ENCODE measurements around the gene LTBP2.
A peak's percentile ranks its signal among the peaks of the same experiment; 100 is the strongest.

Gene LTBP2

DNA sequence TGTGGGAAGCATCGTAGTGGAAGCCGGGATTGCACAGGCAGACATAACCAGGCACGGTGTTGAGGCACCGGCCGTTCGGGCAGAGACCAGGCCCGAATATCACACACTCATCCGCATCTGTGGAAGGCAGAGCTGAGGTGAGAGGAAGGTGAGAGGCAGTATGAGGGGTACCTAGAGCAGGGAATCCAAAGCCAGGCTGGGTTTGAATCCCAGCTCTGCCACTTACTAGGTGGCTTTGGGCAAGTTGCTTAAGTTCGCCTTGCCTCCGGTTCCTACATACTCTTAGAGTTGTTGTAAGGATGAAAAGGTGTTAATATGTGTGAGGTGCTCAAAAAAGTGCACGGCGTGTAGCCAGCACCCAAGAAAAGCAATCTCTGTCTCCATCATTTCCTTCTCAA is 108.1 kb downstream of the LTBP2 start:
- DNase-seq, result no peak

DNA sequence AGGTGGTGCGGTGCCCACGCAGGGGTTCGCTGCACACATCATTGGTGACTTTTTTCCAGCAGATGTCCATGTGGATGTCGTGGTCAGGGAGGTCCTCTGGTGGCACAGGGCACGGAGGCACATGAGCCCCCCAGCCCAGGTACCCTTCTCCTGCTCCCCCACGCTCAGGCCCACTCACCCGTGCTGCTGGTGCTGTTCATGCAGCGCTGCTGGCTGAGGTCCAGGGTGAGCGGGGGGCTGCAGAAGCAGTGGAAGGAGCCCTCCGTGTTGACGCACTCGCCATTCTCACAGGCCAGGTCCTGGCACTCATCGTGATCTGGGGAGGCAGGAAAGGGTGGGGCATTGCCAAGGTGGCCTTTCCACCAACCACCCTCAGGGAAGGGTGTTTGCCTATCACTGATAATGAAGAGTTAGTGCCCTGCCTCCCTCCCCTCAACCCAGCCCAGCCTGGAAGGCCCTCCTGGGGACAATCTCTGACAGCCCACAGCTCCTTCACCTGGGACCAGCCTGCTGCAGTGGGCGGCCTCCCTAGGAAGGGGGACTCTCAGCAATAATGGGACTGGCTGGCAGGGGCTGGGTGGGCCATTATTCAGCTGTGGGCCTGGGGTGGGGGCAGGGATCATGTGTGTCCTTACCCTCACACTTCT is 108.6 kb downstream of the LTBP2 start:
- no peak for DNase-seq

DNA sequence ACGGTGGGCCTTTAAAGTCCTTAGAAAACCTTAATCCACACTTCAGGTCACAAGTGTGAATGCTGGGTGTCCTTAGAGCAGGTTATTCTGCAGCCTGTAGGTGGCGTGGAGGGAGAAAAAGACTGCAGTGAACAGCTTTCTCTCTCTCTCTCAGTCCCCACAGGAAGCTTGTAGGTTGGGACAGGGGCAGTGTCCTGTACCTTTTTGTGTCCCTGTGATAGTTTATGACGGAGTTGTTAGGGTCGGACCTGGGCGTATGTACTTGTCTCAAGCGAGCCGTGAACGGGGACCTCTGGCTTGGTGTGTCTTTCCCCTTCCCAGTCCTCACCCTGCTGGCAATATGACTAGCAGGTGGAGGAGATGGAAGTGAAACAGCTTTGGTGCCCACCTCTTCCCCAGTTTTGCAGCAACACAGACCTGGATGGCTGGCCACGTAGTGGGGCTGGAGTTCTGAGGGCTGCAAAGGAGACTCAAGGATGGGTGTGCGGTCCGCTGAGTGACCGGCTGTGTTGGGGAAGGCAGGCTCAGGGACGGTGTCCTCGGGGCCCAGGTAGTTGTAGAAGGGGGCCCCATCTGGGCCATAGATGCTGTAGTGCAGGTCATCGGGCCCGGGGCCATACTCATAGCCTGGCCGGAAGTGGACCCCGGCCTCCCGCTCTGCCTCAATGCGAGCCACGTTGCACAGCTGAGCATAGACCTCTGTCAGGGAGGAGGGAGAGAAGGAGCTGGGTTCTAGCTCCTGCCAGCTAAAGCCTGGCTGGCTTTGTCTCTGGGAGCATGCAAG is 109.6 kb downstream of the LTBP2 start:
- peak; percentile 10 to 47 for DNase-seq

DNA sequence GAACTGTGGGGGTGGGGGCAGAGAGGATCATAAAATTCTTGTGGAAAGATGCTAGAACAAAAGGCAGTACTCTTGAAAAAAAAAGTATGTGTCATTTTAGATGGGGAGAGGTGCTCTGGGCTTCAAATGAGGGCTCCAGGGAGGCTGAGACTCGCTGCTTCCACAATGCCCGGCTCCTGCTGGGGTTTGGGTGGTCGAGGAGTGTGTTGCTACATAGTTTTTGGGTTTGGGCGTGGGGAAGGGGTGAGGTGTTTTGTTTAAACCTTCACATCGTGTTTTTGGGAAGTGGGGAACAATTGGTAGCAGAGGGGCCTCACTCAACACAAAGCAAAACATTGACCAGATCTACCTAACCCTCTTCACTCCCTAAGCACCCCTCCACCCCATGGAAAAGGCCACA is 110.3 kb downstream of the LTBP2 start:
- no peak for DNase-seq

DNA sequence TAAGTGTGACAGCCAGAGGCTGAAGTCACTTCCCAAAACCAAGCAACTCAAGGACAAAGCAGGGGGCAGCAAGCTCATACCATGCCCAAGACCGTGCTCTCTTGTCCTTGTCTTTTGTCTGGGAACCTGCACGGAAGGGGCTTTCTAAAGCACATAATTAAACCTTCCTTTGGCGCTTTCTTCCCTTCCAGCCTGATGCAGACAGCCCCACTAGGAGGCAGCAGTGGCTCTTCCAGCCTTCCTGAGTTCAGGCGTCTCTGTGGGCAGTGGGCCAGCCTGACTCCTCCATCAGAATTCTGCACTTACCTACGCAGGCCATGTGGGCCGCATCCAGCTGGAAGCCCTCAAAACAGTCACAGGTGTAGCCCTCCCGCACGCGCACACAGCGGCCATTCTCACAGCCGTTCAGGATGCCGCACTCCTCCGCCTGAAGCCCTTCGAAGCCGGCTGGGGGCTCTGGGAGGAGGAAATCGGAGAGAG is 110.9 kb downstream of the LTBP2 start:
- DNase-seq, result peak; percentile 62 to 85

DNA sequence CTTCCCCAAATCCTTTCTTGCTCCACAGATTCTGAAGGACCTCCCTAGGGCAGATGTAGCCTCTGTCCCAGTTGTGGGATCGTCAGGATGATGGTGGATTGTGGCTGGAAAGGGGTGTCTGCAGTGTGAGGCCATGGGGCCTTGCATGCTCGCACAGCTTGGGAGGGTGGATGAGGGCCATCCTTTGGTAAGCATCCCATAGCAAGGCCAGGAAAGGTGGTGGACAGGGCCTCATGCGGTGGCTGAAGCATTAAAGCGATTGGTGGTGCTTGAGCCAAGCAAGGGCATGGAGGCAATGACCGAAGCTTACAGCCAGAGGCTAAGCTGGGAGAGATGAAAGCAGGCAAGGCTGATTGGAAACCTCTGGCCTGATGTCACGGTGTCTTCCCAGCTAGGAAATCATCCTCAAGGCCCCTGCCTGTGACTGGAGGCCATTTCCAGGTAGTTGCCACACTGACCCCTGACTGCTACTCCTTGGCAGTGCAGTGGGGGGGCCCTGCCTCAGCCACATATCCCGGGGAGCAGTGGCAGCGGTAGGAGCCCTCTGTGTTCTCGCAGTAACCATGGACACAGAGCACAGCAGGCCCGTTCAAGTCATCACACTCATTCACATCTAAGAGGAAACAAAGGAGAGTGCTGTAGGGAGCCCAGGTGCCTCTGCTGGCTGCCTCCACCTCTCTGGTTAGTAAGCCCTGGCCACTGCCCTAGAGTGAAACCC is 111.5 kb downstream of the LTBP2 start:
- no peak for DNase-seq

DNA sequence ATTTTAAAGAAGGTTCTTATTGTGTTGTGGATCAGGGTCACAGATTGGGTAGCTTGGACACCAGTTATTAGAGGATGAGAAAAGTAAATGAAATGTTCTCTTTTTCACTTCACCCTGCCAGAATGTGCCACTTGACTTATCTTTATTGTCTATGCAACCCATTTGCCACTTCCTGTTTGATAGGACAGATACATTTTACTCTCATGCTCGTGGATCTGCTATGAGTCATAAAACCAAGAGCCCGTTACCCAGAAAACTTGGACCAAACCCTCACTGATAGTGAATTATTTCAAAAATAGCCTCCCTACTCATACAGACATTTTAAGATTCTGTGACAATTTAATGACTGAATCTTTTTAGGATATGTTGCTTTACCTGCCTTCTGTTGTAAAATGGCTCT is 116.7 kb downstream of the LTBP2 start:
- DNase-seq, result no peak

DNA sequence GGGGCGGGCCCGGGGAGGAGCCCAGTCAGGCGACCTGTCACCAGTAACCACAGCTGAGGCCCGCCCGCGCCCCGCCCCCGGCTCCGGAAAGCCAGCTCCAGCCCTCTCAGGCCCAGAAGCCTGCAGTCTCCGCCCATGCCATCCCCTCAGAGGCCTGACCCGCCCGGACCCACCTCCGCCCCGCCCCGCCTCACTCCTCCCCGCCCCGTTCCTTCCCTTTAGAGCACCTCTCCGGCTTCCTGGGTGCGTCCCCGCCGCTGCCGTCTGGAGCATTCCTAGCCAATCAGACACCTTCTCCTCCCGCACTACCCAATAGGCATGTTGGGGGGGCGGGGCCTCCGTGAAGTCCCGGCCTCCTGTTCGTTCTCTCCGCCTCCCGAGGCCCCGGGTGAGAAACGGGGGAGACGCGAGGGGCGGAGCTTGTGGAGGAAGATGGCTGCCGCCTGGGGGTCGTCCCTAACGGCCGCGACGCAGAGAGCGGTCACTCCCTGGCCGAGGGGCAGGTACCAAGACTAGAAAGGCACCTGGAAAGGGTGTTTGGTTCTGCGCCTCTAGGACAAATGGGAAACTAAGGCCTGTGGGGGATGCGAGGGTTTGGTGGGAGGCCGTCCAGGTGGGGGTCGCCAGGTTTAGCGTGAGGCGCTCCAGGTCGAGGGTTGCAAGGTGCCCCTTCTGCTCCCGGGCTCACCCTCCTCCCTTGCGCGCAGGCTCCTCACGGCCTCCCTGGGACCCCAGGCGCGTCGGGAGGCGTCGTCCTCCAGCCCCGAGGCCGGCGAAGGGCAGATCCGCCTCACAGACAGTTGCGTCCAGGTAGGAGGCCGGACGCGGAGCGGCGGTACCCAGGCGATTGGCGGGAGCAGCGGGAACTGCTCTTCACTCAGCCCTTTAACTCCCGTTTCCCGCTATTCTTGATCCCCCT is 118.4 kb downstream of the LTBP2 start, which contains the start of gene ISCA2:
Gene ISCA2 (plus strand): TSS at position 423 of the 919 bp plus-strand sequence. CDS start 10 bp downstream, at position 433.
- peak; percentile 99 for DNase-seq

DNA sequence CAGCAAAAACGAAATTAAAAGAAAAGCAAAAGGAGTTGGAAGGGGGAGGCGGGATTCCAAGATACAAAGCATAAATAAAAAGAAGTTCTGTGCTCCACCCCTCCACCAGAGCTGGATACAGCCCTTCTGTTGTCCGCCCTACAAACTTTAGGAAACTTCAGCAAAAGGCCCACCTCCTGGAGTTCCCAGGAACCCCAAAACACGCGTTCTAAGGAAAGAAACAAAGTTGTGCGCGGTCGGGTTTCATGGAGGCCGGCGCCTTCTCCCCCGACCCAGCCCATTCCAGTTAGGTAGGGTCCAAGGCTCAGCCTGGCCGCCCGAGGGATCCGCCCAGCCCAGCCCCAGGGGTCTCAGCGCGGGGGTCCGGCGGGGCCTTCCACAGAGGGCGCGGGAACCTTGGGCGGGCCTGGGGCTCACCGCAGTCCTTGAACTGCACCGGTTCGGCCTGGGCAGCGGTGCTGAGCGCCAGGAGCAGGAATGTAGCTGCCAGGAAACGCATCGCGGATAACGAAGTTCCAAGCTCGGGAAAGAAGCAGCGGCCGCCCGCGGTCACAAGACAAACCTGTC is 119.2 kb downstream of the LTBP2 start, which contains the start of gene NPC2:
Gene NPC2 (minus strand): TSS at position 530 of the 567 bp plus-strand sequence. CDS start 31 bp downstream, at position 499.
- DNase-seq, result no peak

DNA sequence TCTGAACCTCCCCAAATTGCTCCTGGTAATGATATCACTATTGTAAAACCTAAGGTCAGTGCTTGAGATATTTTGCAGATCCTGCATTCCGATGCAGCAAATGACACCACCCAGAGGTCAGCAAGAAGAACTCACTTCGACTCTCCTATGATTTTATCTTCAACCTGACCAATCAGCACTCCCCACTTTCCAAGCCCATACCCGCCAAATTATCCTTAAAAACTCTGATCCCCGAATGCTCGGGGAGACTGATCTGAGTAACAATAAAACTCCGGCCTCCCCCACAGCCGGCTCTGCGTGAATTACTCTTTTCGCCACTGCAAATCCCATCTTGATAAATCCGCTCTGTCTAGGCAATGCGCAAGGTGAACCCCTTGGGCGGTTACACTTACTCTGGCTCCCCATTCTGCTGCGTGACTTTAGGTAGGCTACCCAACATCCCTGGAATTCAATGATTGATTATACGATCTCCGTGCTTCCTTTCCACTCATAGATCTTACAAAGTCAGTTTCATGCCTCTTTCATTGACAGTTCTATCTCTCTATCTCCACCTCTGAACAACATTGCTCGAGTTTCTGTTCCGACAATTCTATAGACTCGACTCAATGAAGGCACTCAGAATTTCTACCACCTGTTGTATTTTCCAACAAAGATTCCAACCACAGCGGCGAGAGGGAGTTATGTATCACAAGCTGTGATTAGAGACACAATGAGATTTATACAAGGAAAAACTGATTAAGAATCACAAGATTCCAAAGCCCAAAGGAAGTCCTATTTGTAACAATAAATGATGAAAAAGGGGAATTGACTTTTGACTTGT is 119.9 kb downstream of the LTBP2 start:
- DNase-seq, result peak in 1 of 2 experiments; percentile 39

DNA sequence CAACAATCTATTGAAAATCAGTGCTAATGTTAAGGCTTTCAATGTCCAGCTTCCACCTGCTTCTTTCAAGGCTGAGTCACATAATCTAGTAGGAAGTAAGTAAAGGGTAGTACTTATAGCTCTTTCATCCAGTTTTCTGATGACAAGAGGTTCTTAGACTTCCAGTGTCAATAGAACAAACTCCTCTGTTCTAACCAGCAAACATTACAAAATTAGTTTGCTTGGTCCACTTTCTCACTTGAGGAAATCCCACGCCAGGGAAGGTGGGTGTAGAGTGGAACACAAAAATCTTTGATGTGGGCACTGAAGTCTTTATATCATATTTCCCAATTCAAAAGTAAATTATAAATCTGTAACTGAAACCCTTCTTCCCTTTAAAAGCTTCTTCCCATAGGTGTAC is 121.6 kb downstream of the LTBP2 start:
- DNase-seq, result no peak

DNA sequence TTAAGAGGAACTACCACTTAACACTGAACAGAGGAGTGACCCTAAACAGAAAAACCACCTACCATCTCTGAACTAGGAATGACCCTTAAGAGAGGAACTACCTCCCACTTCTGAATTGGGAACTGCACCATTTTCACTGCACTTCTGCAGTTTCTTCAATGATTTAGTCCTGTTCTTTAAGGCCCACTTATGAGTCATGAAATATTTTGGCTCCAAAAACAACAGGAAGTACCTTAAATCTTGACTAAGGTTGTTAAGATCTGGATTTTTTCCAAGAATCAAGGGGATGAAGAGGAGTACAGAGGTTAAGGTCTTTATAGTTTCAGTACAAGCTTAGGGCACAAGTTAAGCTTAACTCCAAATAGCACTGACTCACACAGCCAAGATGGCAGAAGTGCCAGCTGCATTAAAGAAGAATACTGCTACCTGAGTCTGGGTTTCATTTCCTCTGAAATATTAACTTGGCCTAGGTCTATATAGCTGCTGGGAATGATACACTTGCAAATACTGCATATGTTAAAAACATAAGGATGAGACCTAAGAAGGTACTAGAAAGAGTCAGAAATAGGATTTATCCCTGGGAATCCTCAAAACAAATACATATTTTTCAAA is 123.1 kb downstream of the LTBP2 start:
- no peak for DNase-seq

DNA sequence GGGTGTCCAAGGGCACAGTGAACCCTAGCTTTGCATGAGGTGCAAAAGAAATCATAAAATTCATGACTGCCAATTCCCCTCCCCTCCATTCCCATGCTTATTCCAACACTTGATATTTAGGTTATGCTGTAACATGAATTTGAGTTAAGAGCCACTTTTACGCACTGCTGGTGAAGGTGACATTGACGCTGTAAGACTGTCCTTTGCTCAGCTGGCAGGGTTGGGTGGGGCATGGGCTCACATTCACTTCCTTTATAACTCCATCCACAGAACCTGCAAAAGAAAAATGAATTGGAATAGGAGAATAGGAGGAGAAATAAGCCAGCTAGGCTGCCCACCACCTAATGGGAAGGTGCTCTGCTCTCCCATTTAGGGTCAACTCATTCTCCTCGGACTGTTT is 125.9 kb downstream of the LTBP2 start:
- no peak for DNase-seq

DNA sequence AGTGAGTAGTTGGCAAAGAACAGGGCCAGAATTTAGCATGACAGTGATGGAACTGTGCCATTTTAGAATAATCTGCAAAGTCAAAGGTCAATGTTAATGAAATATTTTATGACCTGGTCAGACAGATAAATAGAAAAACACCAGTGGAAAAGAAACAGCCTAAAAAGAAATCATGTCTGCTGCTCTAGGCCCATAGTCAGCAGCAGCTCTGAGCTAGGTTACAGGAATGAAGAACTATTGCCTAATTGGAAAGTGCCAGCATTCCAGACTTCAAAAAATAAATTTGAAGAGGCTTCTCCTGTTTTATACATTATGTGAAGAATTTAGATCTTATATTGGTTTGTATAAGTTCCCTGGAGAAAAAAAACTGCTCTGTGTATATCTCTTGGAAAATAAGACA is 128.7 kb downstream of the LTBP2 start:
- no peak for DNase-seq

DNA sequence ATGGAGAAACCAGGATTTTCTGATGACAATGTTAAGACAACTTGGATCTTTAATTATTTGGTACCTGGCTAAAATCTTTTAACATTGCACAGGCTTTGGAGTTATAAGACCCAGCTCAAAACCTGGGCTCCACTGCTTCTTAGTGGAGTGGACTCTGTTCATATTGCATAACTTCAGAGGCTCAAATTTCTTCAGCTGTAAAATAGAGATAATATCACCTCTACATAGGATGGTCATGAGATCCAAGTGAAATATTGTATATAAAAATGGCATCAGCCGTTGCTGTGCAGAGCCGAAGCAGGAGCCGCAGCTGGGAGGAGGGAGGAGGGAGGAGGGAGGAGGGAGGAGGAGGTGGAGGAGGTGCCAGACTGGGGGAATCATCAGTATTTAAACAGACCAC is 129.5 kb downstream of the LTBP2 start:
- no peak for DNase-seq

DNA sequence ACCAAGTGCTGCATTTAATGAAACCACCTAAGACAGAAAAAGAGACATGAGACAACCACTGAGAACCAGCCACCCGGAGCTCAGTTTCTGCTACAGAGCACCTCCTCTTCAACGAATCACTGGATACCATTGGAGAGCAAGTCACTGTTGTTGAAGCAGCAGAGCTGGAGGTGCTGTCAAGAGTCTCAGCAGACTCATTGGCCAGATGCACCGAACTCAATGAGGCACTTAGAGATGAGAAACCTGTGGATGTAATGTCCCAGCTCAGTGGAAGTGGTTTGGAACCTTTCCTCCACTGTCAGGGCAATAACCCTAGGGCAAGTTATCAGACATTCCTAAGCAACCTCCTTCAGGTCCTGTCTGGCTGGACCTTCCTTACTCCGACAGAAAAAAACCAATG is 132.0 kb downstream of the LTBP2 start:
- DNase-seq, result no peak

DNA sequence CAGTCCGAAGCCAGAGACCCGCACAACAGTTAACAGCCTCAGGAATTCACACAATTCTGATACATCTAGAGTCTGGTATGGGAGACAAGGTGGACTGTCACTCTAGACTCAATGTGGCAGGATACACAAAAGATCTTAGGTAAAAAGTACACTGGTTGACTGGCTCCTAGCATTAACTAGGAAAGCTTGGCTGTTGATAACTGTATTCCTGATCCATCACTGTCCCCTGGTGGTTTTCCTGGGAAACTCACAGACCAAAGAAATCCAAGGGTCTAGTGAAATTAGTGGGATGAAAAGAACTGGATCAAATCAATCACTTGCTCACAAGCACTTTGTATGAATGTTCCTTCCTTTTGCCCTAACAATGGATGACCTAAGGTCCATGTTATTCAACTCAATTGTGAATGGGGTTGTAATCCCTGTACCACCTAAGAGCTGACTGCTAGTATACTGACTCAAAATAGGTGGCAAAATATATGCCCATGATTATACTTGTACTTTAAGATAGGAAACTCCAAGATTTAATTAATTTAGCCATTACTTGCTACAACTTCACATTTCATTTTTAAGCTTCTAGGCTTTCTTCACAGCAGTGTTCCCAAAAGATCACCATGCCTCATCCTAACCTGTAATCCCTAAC is 132.9 kb downstream of the LTBP2 start:
- DNase-seq, result peak; percentile 8 to 51

DNA sequence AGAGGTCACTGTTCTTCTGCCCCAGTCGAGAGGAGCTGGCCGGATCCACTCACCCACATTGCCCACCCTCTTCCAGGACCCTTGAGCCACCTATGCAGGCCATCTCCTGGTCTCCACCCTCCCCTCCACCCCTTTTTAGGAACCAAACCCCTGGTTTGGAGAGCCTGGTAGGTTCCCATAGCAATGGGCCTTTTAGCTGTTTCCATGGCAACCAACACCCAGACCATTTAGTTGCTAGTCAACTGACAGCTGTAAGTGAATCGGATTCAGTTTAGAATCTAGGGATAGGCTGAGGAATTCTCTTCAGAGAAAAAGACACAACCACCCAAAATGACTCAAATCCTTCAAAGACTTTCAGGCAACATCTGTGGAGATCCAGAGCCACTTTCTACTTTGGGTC is 135.4 kb downstream of the LTBP2 start:
- no peak for DNase-seq

DNA sequence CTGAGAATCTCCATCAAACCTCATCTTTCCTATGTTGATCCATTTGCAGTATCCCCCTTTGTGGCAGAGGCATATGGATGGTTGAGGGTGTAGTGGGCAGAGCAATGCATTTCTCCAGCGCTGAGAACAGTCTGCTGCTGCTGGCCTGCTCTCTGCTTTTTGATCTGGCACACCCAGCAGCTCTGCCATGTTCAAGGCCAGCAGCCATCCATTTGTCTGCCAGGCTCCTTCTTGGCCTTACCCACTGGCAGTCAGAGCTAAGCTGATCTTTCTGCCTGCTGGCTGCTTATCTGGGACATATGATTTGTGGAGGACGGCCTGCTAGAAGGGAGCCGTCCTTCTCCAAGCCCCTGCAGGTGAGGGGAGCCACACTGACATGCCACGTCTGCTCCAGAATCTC is 135.9 kb downstream of the LTBP2 start:
- DNase-seq, result no peak

DNA sequence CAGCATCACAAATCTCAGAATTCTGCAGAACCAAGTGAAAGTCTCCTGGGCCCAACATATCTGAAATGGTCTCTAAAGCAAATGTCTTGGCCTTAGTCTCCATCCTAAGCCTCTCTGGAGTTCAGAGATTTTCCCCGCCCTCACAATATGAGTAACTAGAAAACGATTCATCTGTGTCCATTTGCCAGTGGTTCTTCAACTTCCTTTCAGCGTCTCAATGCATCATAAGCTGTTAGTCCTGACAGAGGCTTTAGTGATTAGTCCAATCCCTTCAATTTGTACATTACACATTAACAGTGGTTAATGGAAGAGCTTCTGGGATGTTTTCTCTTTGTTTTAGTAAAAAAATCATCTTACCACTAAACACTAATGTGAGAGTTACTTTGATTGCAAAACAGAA is 136.4 kb downstream of the LTBP2 start:
- DNase-seq, result no peak
